K562 (cell line): ENCODE measurements around the gene PDLIM5.

Source experiments
- ELF4 ChIP-seq: fragments of 450-650 bp; formaldehyde crosslinking; IDR thresholded peaks from 2 replicates; pipeline ENCODE4 v1.4.0; 2022; ENCODE audit warnings: missing genetic modification characterization
- NR2C2 ChIP-seq, 2 experiments: fragments of 200-800 bp in 1 of 2; sonication (Bioruptor generic) in 1 of 2; sonication (generic) in 1 of 2; formaldehyde crosslinking in 1 of 2; IDR thresholded peaks; 2 replicates each; pipeline versions ENCODE4 v1.6.1 to v1.8.0; 2016 to 2022; ENCODE audit warnings: mild to moderate bottlenecking in 1 of 2, missing compliant biosample characterization in 1 of 2, missing genetic modification characterization in 1 of 2, missing genetic modification reagents in 1 of 2

- TF ChIP-seq NR2C2 (CRISPR knock-in tag; IDR thresholded peaks at IDR 0.05) = no peak
- TF ChIP-seq NR2C2 (tag; IDR thresholded peaks at IDR 0.05) = no peak
- no peak for TF ChIP-seq ELF4 (CRISPR knock-in tag)
These were observed 22.9 kb upstream of the PDLIM5 start for GRCh38 chr4:94428884-94429283.
